Pancreas (tissue), 10 donors: Measurements from ENCODE around the gene GSC2. TPM values are rescaled to one million over a fixed set of nuclear protein-coding genes. Genes with fewer than 3 reads are reported as not detected.
A peak's percentile ranks its signal among the peaks of the same experiment; 100 is the strongest.

ENCODE experiments used
- ATAC-seq, 4 donors: fragments of 200-7000 bp; cut with Tn5 transposase; one replicate each; pipeline versions ENCODE4 v1.8.0 to v1.9.1; 2020; ENCODE audit warnings: mild to moderate bottlenecking in 4 of 4, moderate library complexity in 4 of 4
- DNase-seq, 6 donors: peaks; one replicate each; pipeline ENCODE4 v3.0.0-alpha.2; 2020
- FAIRE-seq: peaks from 2 replicates; lab custom pipeline; 2012; peaks lifted over from hg19 to GRCh38; lab: Jason Lieb, UNC
- H3K27ac ChIP-seq, 4 donors: fragments of 200-600 bp; sonication (generic); 1 replicate in 3 of 4; 2 replicates in 1 of 4; pipeline versions ENCODE4 v1.5.0 to v1.8.0; 2020
- H3K27me3 ChIP-seq, 4 donors: fragments of 200-600 bp; one replicate each; pipeline ENCODE4 v1.8.0; 2021
- H3K36me3 ChIP-seq, 3 donors: fragments of 200-600 bp; sonication (generic) in 1 of 3; one replicate each; pipeline versions ENCODE4 v1.5.0 to v1.8.0; 2020 to 2021
- H3K4me1 ChIP-seq, 3 donors: fragments of 200-600 bp; one replicate each; pipeline ENCODE4 v1.8.0; 2021
- H3K4me3 ChIP-seq, 4 donors: fragments of 200-600 bp; sonication (generic) in 2 of 4; one replicate each; pipeline versions ENCODE4 v1.5.0 to v1.8.0; 2020 to 2021
- H3K9me3 ChIP-seq, 4 donors: fragments of 200-600 bp; one replicate each; pipeline ENCODE4 v1.8.0; 2021
- WGBS, 2 donors: extraction: QIAGEN DNeasy Blood & Tissue Kit; methylation state at CpG; one replicate each; pipeline ENCODE4 v1.1.7; 2013; 5-methylcytosine and 5-hydroxymethylcytosine counted together
- intact Hi-C, 3 donors: fragments of 100-400 bp; cut with DNase I; formaldehyde crosslinking; loops; one replicate each; pipeline versions ENCODE4 v1.11.1 to v1.14.2; 2022
- polyA plus RNA-seq, 2 donors: library from polyadenylated mRNA; stranded (reverse); fragments of 200-250 nt; gene quantifications; one replicate each; pipeline ENCODE4 v1.2.3, GENCODE V29; 2013
- total RNA-seq, 6 donors: library from RNA; stranded (reverse); fragmentation: NEBNext Ultra II Directional in 4 of 6; extraction: Animal tissue kit (Norgen Biotek cat#: 25700) in 4 of 6; gene quantifications; one replicate each; pipeline versions ENCODE4 v1.2.1 to v1.2.4, GENCODE V29; 2021 to 2023
- TF ChIP-seq, protein P1 (sequence below), 4 donors: fragments of 200-600 bp; sonication (generic) in 3 of 4; IDR thresholded peaks; one replicate each; pipeline versions ENCODE4 v1.5.0 to v1.8.0; 2021; ENCODE audit warnings: antibody characterized with exemption in 4 of 4
- donor health status: healthy with polysubstance abuse.
- donor health status: DM: no; HTN: no; CAD: no; lungs with moderate emphysema.
- donor health status: DM: no; HTN: no; CAD: no.
- donor health status: control.
- donor health status: control.
- donor health status: Bipolar disorder and iron deficiency.
- donor health status: DM: yes; HTN: yes; CAD: no.
- donor health status: DM: no; HTN: no; CAD: no.
- donor health status: DM: no; HTN: no; CAD: no.
- donor health status: DM: yes; HTN: yes; CAD: no.

GSC2 gene
- total and polyA plus RNA-seq, 8 donors, result not detected

DNA sequence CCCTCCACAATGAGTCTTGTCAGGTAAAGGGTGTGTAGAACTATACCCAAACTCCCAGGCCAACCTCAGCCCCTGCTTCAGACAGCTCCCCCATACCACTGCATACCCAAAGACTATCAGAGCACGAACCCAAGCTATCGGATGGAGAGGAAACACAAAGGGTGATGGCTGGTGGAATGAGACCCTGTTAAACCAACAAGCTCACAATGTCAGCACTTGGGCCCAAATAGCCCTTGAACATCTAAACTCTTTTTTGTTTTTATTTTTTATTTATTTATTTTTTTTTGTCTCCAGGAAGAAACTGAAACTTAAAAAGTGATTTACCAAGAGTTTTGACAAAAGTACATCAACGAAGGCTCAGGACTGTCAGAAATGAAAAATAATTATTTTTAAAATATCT, 38.5 kb downstream of the GSC2 start:
- H3K27me3 ChIP-seq, result no peaks in the 10 kb centered on the region
- H3K4me1 ChIP-seq, result peaks cover 13 to 21% (median 18%) of the 10 kb centered on the region in 3 donors
- FAIRE-seq, result no peak
- WGBS, 2 donors, result 78 to 85% methylated on average over 3 of the region's 3 CpGs
- H3K36me3 ChIP-seq, result no peaks in the 10 kb centered on the region
- no peaks in the 10 kb centered on the region for H3K9me3 ChIP-seq
- intact Hi-C loops, result no loop called here
- ATAC-seq, result no peak
- no peak overlapping the region for H3K27ac ChIP-seq
- TF ChIP-seq, protein P1, sequence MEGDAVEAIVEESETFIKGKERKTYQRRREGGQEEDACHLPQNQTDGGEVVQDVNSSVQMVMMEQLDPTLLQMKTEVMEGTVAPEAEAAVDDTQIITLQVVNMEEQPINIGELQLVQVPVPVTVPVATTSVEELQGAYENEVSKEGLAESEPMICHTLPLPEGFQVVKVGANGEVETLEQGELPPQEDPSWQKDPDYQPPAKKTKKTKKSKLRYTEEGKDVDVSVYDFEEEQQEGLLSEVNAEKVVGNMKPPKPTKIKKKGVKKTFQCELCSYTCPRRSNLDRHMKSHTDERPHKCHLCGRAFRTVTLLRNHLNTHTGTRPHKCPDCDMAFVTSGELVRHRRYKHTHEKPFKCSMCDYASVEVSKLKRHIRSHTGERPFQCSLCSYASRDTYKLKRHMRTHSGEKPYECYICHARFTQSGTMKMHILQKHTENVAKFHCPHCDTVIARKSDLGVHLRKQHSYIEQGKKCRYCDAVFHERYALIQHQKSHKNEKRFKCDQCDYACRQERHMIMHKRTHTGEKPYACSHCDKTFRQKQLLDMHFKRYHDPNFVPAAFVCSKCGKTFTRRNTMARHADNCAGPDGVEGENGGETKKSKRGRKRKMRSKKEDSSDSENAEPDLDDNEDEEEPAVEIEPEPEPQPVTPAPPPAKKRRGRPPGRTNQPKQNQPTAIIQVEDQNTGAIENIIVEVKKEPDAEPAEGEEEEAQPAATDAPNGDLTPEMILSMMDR (IDR thresholded peaks at IDR 0.05), result no peak
- no peak for DNase-seq
- H3K4me3 ChIP-seq, result no peak overlapping the region

DNA sequence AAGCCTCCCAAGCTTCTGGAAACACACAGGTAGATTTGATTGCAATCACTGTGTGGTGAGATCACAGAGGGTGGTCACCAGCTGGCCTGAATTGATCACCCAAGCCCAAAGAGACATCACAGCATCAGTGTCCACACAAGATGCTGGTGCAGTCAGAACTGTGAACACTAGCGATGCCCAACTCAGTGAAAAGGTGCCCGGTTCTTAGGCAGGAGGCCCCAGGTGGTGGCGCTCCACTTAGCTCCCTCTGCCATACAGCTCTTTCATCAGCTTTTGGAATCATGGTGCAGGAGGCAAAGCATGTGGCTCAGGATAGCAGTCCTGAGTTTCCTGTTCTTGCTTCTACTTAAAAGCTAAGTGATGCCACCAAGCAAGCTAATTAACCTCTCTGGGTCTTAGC, 39.0 kb downstream of the GSC2 start:
- DNase-seq, result peak in 1 of 6 donors; percentile 16
- TF ChIP-seq, protein P1 (IDR thresholded peaks at IDR 0.05), result no peak
- Histone ChIP-seq H3K36me3 (no peaks in the 10 kb centered on the region), H3K27me3 (no peaks in the 10 kb centered on the region), H3K4me3 (no peak overlapping the region), H3K9me3 (no peaks in the 10 kb centered on the region), H3K27ac (no peak overlapping the region), H3K4me1 (peaks cover 13 to 21% (median 18%) of the 10 kb centered on the region in 3 donors)
- intact Hi-C loops, result no loop called here
- 83 to 86% methylated on average over 3 of the region's 3 CpGs for WGBS, 2 donors
- ATAC-seq, result no peak
- FAIRE-seq, result no peak

DNA sequence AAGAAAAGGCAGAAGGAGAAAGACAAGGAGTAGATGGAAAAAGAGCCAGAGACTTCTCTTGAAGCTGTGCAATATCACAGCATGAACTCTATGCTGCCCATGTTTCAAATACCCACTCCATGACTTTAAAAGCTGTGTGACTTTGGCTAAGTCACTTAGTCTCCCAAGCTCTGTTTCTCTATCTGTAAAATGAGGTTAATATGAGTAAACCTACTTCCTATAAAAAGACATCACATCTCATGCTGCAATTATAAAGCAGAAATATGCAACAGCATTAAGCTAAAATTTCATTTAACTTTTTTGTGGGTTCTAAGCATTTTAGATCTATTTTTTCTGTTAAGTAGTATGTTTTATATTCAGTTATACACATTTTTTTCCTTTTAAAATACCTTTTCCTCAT, 39.4 kb downstream of the GSC2 start:
- DNase-seq (no peak), FAIRE-seq (no peak), ATAC-seq (no peak)
- Histone ChIP-seq H3K27me3 (no peaks in the 10 kb centered on the region), H3K36me3 (no peaks in the 10 kb centered on the region), H3K4me3 (no peak overlapping the region), H3K9me3 (no peaks in the 10 kb centered on the region), H3K27ac (peak overlapping the region in 1 of 4 donors; percentile 49), H3K4me1 (peaks cover 13 to 21% (median 18%) of the 10 kb centered on the region in 3 donors)
- TF ChIP-seq, protein P1 (IDR thresholded peaks at IDR 0.05), result no peak
- intact Hi-C loops, result no loop called here

DNA sequence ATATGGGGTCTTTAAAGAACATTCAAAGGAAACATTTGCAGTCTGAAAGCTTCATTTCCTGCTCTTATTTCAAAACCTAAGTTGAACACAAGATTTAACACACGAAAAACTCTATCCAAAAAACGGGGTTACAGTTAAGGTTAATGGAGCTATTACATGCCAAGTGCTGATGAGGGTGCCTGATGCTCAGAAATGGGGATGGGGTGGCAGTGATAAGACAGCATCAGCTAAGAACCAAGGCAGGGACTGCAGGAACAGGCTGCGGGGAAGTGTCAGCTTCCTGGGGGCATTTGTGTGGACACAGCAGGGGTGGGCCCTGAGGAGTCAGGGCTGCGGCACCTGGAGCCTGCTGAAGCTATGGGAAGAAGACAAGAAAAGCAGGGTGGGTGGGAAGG, 40.0 kb downstream of the GSC2 start:
- Histone ChIP-seq H3K4me3 (no peak overlapping the region), H3K9me3 (no peaks in the 10 kb centered on the region), H3K27ac (peak overlapping the region in 2 of 4 donors; percentile 49 to 68), H3K27me3 (no peaks in the 10 kb centered on the region), H3K4me1 (peaks cover 13 to 24% (median 22%) of the 10 kb centered on the region in 3 donors), H3K36me3 (no peaks in the 10 kb centered on the region)
- ATAC-seq, result no peak
- peak in 1 of 6 donors; percentile 30 for DNase-seq
- 35 to 75% methylated on average over 4 of the region's 4 CpGs for WGBS, 2 donors
- TF ChIP-seq, protein P1 (IDR thresholded peaks at IDR 0.05), result no peak
- intact Hi-C loops, result no loop called here
- FAIRE-seq, result no peak

DNA sequence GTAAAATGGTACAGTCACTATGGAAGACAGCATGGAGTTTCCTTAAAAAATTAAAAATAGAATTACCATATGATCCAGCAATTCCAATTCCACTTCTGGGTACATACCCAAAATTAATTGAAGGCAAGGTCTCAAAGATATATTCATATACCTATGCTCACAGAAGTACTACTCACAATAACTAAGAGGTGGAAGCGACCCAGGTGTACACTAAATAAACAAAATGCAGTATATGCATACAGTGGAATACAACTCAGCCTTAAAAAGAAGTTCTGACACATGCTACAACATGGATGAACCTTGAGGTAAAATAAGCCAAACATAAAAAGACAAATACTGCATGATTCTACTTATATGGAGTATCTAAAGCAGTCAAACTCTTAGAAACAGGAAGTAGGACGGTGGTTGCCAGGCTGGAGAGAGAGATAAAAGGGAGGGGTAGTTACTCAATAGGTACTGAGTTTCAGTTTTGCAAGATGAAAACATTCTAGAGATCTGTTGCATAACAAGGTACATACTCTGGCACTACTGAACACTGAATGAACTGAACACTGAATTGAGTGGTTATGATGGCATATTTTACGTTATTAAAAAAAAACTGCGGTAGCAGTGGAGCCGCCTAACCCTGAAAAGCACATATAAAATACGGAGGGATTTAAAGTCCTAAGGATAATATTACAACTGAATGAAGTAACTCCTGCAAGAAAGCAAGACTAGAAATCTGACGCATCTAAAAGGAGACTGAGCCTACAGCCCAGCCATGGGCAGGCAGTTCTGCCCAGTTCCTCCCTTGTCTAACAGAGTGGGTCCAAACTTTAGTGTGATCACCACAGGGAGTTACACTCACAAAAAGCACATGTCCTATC, 40.7 kb downstream of the GSC2 start:
- peak; percentile 53 to 84 (median 79) for ATAC-seq
- peak in 1 of 6 donors; percentile 41 for DNase-seq
- intact Hi-C loops, result no loop called here
- Histone ChIP-seq H3K27ac (peak overlapping the region in 2 of 4 donors; percentile 49 to 68), H3K27me3 (no peaks in the 10 kb centered on the region), H3K9me3 (no peaks in the 10 kb centered on the region), H3K4me1 (peaks cover 14 to 28% (median 27%) of the 10 kb centered on the region in 3 donors), H3K36me3 (no peaks in the 10 kb centered on the region), H3K4me3 (no peak overlapping the region)
- TF ChIP-seq, protein P1 (IDR thresholded peaks at IDR 0.05), result no peak
- 46 to 55% methylated on average over 7 of the region's 7 CpGs for WGBS, 2 donors
- no peak for FAIRE-seq
